Vagina (tissue), 2 donors: ENCODE measurements around the gene ALDH1B1.

ENCODE experiments used
- POLR2A ChIP-seq, 2 donors: fragments of 450-650 bp; IDR thresholded peaks; one replicate each; pipeline ENCODE4 v1.6.1; 2017; ENCODE audit warnings: antibody characterized with exemption in 2 of 2, mild to moderate bottlenecking in 2 of 2, moderate library complexity in 2 of 2
- TF ChIP-seq, protein P1 (sequence below), 3 experiments: fragments of 450-650 bp in 2 of 3; fragments of 200-600 bp in 1 of 3; sonication (generic) in 1 of 3; IDR thresholded peaks; one replicate each; pipeline ENCODE4 v1.5.1; 2017 to 2019; ENCODE audit warnings: antibody characterized with exemption in 3 of 3, mild to moderate bottlenecking in 2 of 3, moderate library complexity in 2 of 3

DNA sequence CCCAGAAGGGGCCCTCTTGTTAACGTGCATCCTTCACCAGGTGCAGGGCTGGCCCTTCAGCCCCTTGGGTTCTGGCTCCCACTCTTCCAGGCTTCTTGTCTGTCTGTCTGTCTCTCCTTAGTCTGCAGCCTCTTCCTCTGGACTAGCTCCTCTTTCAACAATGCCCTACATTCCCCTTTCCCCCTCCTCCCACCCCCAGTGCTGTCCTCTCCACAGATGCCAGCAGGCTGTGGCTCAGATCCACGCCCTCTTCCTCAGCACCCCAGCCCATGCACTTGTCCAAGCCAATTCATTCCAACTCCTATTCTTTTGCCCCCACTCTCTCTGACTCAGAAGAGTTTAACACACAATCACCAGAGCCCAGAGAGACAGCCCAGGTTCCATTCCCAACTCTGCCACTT lies 45.2 kb upstream of the ALDH1B1 start:
- TF ChIP-seq, protein P1, sequence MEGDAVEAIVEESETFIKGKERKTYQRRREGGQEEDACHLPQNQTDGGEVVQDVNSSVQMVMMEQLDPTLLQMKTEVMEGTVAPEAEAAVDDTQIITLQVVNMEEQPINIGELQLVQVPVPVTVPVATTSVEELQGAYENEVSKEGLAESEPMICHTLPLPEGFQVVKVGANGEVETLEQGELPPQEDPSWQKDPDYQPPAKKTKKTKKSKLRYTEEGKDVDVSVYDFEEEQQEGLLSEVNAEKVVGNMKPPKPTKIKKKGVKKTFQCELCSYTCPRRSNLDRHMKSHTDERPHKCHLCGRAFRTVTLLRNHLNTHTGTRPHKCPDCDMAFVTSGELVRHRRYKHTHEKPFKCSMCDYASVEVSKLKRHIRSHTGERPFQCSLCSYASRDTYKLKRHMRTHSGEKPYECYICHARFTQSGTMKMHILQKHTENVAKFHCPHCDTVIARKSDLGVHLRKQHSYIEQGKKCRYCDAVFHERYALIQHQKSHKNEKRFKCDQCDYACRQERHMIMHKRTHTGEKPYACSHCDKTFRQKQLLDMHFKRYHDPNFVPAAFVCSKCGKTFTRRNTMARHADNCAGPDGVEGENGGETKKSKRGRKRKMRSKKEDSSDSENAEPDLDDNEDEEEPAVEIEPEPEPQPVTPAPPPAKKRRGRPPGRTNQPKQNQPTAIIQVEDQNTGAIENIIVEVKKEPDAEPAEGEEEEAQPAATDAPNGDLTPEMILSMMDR (IDR thresholded peaks at IDR 0.05): no peak
- TF ChIP-seq POLR2A (IDR thresholded peaks at IDR 0.05): no peak
